Thoracic aorta (tissue), 2 donors: ENCODE measurements around the gene C2CD4C. TPM values are rescaled to one million over a fixed set of nuclear protein-coding genes. Genes with fewer than 3 reads are reported as not detected.
"Not testable (repeated sequence)": the region's sequence is repeated elsewhere in the genome, so short reads cannot be mapped to it uniquely, and the experiment has no call there.

Experiments
- ATAC-seq: fragments of 150-250 bp; one replicate; pipeline ENCODE4 v1.8.0; 2017; ENCODE audit warnings: low read depth; ENCODE audit not compliant: insufficient number of reproducible peaks, low FRiP score
- DNase-seq: peaks from one replicate; pipeline ENCODE4 v3.0.0-alpha.2; 2020; ENCODE audit warnings: low spot score
- H3K27ac ChIP-seq, 2 donors: fragments of 200-600 bp; sonication (generic); 1 replicate in 1 of 2; 2 replicates in 1 of 2; pipeline ENCODE4 v1.5.1; 2016; ENCODE audit warnings: mild to moderate bottlenecking in 2 of 2, moderate library complexity in 2 of 2
- H3K27me3 ChIP-seq: fragments of 200-600 bp; sonication (generic); replicated peaks from 2 replicates; pipeline ENCODE4 v1.6.0; 2016; ENCODE audit warnings: mild to moderate bottlenecking; ENCODE audit not compliant: insufficient read depth
- H3K36me3 ChIP-seq: fragments of 200-600 bp; sonication (generic); one replicate; pipeline ENCODE4 v1.5.1; 2016
- H3K4me1 ChIP-seq, 2 donors: fragments of 200-600 bp; sonication (generic); 1 replicate in 1 of 2; 2 replicates in 1 of 2; pipeline versions ENCODE4 v1.5.1 to v1.6.0; 2016; ENCODE audit warnings: low read depth in 2 of 2, mild to moderate bottlenecking in 1 of 2; ENCODE audit not compliant: control insufficient read depth in 1 of 2
- H3K4me3 ChIP-seq: fragments of 200-600 bp; sonication (generic); 2 replicates; pipeline ENCODE4 v1.5.1; 2016; ENCODE audit warnings: mild to moderate bottlenecking
- H3K9me3 ChIP-seq: fragments of 200-600 bp; sonication (generic); 2 replicates; pipeline ENCODE4 v1.5.1; 2016
- CTCF ChIP-seq: fragments of 200-600 bp; sonication (generic); IDR thresholded peaks from one replicate; pipeline ENCODE4 v1.5.1; 2019; ENCODE audit warnings: antibody characterized with exemption
- total RNA-seq, 2 donors: library from RNA; depleted of rRNA; stranded (reverse); fragments of >200 nt; gene quantifications; one replicate each; pipeline versions ENCODE4 v1.1.0 to v1.2.3, GENCODE V29; 2016

The C2CD4C gene
- total RNA-seq, 2 donors from 2014 or later: 0.54 to 1.6 TPM

- H3K9me3 ChIP-seq: no peaks in the 10 kb centered on the region
- TF ChIP-seq CTCF: no peak
- H3K36me3 ChIP-seq: no peaks in the 10 kb centered on the region
- ATAC-seq (no peak), DNase-seq (no peak)
- no peak overlapping the region for H3K4me3 ChIP-seq
- H3K4me1 ChIP-seq: no peaks in the 10 kb centered on the region
- H3K27ac ChIP-seq: no peak overlapping the region
- no peaks in the 10 kb centered on the region for H3K27me3 ChIP-seq
These were observed 7.5 kb upstream of the C2CD4C start for GRCh38 chr19:416416-416815.

- no peaks in the 10 kb centered on the region for H3K9me3 ChIP-seq
These were observed 6.3 kb upstream of the C2CD4C start for GRCh38 chr19:415292-415691.

GRCh38 chr19:413756-414420 lies 4.9 kb upstream of the C2CD4C start:
- no peak for ATAC-seq
- no peak for TF ChIP-seq CTCF

More at GRCh38 chr19:415292-415691, 6.3 kb upstream of the C2CD4C start:
- Histone ChIP-seq H3K4me3 (no peak overlapping the region), H3K27ac (no peak overlapping the region), H3K36me3 (no peaks in the 10 kb centered on the region), H3K4me1 (no peaks in the 10 kb centered on the region), H3K27me3 (no peaks in the 10 kb centered on the region)
- DNase-seq (no peak), ATAC-seq (no peak)
- TF ChIP-seq CTCF: no peak

GRCh38 chr19:412356-413355 lies 3.7 kb upstream of the C2CD4C start:
- H3K9me3 ChIP-seq: no peaks in the 10 kb centered on the region
- TF ChIP-seq CTCF: no peak
- H3K4me3 ChIP-seq: no peak overlapping the region
- no peak for ATAC-seq
- H3K27ac ChIP-seq: no peak overlapping the region
- H3K27me3 ChIP-seq: peaks cover 7% of the 10 kb centered on the region
- no peak for DNase-seq
- H3K4me1 ChIP-seq: peaks cover 9 to 16% of the 10 kb centered on the region in 2 donors
- no peaks in the 10 kb centered on the region for H3K36me3 ChIP-seq

More at GRCh38 chr19:413756-414420, 4.9 kb upstream of the C2CD4C start:
- no peak overlapping the region for H3K4me3 ChIP-seq
- peaks cover 3 to 6% of the 10 kb centered on the region in 2 donors for H3K4me1 ChIP-seq
- no peak overlapping the region for H3K27ac ChIP-seq
- peaks cover 7% of the 10 kb centered on the region for H3K27me3 ChIP-seq
- DNase-seq: no peak
- H3K36me3 ChIP-seq: no peaks in the 10 kb centered on the region
- H3K9me3 ChIP-seq: no peaks in the 10 kb centered on the region

GRCh38 chr19:411723-412355 lies 2.9 kb upstream of the C2CD4C start:
- no peaks in the 10 kb centered on the region for H3K9me3 ChIP-seq
- H3K4me3 ChIP-seq: no peak overlapping the region
- H3K36me3 ChIP-seq: no peaks in the 10 kb centered on the region
- TF ChIP-seq CTCF: no peak
- H3K27me3 ChIP-seq: peaks cover 7% of the 10 kb centered on the region
- no peak for DNase-seq
- H3K27ac ChIP-seq: no peak overlapping the region
- no peak for ATAC-seq
- peaks cover 9 to 16% of the 10 kb centered on the region in 2 donors for H3K4me1 ChIP-seq

DNA sequence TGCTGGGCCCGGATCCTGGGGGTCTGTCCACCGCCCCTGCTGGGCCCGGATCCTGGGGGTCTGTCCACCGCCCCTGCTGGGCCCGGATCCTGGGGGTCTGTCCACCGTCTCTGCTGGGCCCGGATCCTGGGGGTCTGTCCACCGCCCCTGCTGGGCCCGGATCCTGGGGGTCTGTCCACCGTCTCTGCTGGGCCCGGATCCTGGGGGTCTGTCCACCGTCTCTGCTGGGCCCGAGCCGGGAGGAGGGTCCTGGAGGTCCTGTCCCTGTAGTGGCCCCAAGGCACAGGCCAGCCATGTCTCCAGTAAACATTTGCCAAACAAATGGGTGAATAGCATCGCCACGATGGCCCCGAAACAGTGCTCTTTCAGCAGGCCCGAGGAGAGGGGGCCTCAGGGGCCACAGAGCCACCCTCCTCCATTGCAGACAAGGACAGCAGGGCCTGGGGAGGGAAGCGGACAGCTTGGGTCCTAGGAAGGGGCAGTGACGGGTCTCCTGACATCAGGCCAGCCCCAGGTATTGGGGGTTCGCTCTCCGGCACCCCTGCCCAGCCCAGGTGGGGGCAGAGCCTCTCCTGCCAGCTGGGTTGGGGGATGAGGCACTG lies 2.3 kb upstream of the C2CD4C start:
- not testable (repeated sequence) for H3K27me3 ChIP-seq

More for the DNA sequence above, 2.3 kb upstream of the C2CD4C start:
- not testable (repeated sequence) for H3K9me3 ChIP-seq, ATAC-seq, H3K27ac ChIP-seq, H3K4me3 ChIP-seq, H3K36me3 ChIP-seq, DNase-seq
- H3K4me1 ChIP-seq: peaks cover 9 to 16% of the 10 kb centered on the region in 2 donors
